ENCODE data around the gene COL28A1.

DNA sequence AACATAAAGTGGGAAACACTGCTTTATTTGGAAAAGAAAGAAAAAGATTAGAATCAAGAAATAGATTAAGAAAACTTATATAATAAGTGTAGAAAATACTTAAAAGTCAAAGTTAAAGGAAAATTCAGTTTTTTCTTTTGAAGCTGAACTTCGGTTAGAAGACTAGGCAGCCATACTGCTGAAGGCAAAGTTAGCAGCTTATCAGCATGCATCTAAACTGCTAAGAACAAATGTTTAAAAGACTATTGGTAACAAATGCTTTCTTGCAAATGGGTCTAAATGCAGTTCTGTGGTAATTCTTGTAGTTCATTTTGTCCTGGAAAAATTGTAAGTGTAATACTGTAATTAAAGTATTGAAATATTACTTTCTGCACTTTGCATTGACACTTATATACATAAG, 49.0 kb upstream of the COL28A1 start:
- no peak for TF ChIP-seq EZH2 (IDR thresholded peaks at IDR 0.05)
- no peak for TF ChIP-seq FOXP2 (optimal IDR thresholded peaks at IDR 0.05; ENCODE audit: control extremely low read depth, extremely low read length, insufficient read depth)
- no peak for TF ChIP-seq POLR2AphosphoS5 (IDR thresholded peaks at IDR 0.05; ENCODE audit: borderline replicate concordance, low read depth, low read length)

Data from SK-N-MC (cell line).